GM19455 (cell line): Measurements from ENCODE around the gene CNTNAP4.

Experiments
- ATAC-seq: cut with Tn5 transposase; IDR thresholded peaks from one replicate; pipeline ENCODE4 v1.9.1; 2021; ENCODE audit not compliant: unreplicated experiment

The CNTNAP4 gene

DNA sequence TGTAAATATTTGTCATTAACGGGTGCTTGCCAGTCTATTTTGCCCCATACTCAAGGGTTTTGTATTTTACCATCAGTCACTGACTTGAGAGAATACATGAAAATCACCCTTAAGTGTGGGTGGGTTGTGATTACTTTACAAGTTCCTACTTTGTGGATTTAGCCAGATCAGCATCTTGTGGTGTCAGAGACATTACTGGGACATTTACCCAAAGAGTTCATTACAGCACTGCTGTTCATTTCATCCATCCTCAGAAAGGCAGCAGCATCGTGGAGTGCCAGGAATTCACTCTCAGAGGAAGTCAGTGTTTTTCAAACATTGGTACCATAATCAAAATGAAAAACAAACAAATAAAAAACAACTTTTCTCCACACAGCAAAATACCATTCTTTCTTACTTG lies 110.8 kb downstream of the CNTNAP4 start:
- ATAC-seq, result no peak

DNA sequence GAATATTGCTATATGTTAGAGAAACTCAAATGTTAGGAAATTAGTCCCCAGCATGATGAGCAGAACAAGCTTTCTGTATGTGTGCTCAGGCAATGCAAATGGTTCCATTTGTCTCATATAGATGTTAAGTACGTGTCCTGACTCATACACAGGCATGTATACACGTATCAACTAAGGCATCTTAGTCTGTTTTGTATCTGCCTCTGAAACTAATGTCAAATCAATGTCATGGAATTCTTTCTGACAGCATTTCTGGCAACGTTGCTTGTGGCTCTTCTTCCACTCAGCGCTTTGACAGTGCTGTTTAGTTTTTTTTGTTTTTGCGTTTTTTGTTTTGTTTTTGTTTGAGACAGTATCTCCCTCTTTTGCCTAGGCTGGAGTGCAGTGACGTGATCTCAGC lies 111.9 kb downstream of the CNTNAP4 start:
- no peak for ATAC-seq

DNA sequence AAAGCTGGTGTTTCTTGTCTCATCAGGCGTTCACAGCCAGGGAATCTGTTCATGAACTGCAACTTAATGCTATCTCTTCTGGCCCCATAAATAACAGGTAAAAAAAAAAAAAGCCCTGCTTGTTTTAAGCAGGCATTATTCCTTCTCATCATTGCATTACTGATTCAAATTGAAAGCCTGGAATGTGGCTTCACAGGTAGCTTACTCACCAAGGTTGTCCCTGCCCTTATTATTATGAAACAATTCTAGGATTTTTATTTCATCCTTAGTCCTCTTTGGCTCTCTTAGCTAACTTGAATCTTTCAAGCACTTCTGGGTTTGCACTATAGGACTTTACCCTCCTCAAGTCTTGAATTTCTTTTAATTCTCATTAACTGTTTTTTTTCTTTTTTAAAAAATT lies 113.3 kb downstream of the CNTNAP4 start:
- no peak for ATAC-seq

DNA sequence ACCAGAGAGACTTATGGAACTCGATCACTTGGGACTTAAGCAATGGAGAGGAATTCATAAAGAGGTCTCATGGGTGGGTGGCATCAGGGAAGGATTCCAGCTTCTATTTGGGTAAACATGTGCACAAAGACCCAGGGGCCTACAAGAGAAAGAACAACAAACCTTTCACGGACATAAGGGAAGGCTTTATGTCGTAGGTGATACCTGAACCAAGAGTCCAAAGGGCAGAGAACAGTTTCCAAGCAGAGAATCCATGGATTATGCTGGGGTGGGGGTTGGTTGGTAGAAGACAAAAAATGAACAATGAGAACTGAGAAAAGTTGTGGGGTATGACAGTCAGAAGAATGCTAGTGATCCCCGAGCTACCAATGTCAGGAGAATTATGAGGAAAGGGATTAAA lies 119.8 kb downstream of the CNTNAP4 start:
- ATAC-seq, result no peak

DNA sequence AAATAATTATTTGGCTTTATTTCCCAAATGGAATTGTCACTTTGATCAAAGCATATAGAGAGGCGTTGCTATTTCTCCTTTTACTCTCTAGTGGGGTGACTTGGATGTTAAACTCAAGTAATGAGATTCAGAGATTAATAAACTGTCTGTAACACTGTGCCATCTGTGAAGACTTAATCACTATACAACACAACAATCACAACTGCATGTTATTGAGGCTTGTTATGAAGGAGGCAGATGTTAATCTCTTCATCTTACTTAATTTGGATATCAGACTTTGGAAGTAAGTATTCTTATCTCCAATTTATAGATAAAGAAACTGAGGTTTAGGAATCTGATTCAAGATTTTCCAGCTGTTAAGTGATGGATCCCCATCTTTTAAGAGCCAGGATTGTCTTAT lies 132.5 kb downstream of the CNTNAP4 start:
- no peak for ATAC-seq

DNA sequence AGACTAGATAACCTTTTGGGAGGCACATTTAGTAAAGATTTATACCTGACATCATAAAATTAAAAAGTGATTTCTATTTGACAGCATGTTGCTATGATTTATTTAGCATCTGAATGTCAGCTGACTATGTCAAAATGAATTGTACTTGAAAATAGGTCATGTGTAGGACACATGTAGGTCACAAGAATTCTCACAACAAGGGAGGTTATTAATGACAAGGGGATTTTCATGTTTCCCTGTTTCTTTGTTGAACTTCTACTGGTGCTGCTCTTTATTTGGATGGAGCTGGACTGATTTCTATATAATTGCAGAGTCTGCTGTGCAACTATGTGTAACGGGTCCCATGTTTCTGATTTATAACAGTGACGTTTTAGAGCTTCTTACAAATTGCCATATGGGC lies 144.4 kb downstream of the CNTNAP4 start:
- no peak for ATAC-seq

DNA sequence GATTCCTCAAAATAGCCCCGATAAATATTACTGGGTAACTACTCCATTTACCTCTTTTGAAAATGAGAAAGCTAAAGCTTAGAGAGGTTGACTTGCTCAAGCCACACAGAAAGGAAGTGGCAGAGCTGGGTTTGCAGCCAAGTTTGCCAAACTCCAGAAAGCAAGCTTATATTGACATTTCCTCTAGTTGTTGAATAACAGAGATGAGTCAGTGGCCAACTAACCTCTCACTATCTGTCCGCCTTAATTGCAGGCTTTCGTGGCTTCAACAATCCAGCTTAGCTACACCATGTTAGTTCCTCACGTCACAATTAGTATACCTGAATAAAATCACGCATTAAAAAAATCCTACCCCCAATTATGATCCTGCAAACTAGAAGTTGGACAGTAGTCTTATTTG lies 151.7 kb downstream of the CNTNAP4 start:
- no peak for ATAC-seq

DNA sequence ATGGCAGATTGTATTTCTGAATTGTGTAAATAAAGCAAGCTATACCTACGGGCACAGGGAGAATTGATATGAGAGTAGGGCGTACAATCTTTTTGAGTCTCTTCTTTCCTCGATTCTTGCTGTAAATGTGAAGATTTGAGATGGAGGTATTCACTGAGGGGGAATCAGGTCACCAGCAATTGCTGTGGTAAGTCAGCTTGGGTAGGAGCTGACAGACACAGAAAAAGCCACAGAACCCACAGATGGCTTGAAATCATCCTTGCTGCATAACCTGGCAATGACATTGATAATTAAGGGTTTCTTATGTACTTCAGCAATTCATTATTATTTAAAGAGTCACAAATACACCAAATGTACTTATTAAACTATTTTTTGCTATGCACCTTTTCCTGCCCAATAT lies 164.2 kb downstream of the CNTNAP4 start:
- no peak for ATAC-seq

DNA sequence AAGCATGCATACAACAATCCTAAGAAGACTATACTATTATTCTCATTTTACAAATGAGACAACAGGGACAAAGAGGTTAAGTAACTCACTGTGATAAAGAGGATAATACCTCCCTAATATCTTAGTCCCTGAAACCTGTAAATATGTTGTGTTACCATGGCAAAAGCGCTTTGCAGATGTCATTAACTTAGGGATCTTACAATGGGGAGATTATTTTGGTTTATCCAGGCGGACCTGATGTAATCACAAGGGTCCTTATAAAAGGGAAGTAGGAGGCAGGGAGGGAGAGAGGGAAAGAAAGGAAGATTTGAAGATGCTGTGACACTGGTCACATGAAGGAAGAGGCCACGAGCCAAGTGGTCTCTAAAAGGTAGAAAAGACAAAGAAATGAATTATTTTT lies 164.7 kb downstream of the CNTNAP4 start:
- ATAC-seq, result no peak

DNA sequence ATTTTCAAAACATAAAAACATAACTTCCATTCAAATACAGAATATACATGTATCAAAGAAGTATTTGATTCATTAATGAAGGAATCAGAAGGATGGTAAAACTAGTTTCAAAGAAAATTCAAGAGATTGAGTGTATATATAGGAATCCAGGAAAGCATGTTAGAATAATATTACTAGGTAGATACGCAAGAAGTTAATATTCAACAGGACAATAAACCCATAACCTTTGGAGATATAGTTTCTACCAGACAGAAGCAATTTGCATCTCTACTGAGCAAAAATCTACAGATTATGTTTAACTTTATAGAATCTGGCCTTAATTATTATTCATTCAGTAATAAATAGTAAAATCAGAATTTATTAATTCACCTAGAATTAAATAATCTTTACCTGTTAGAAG lies 166.8 kb downstream of the CNTNAP4 start:
- ATAC-seq, result no peak

DNA sequence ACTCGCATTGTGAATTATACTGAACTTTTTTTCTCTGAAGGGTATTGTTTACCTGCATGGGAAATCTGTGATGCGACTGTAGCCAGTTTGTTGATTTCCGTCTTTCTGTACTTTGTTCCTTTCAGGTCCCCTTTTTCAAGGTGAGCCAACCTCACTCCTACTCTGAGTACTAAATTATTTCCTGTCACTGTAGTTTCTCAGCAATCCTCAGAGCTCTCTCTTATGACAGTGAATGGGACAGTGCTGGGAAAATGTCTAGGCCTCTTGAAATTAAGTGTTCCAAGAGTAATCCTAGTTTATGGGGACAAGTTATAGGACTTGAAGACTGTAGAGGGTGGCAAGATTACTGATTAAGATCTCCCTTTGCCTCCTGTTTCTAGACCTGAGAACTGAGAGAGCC lies 167.6 kb downstream of the CNTNAP4 start:
- no peak for ATAC-seq

DNA sequence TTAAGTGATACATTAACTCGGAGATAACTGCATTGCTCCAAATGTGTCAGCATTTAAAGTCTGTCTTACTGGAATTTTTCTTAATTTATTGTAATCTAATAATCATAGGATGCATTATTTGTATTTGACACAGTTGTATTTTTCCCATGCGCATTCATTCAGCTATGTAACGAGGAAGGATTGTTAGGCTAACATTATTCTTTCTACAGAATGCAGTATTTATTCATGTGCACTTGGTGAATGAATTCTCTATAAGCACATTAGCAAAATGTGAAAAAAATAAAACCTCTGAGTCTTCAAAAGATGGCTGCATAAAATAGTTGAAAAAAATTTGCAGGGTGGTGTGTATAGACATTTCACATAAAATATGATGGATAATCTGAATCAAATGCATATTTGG lies 168.6 kb downstream of the CNTNAP4 start:
- no peak for ATAC-seq

DNA sequence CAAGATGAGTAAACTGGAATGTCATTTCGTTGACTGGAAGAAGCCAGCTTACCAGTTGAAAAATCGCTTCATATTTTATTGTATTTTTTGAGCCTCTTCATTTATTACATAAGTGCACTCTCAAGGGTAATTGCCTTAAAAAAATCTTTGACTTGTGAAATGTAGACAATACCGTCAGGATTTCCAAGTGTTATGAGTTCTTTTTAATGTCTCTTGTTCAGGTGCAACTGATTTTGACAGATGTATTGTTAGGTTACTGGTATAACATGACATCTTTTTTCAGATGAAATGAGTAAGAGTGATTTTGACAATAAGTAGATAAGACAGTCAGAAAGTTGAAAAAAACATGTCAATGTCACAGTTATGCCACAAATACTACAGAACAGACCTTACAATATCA lies 169.1 kb downstream of the CNTNAP4 start:
- ATAC-seq, result no peak

DNA sequence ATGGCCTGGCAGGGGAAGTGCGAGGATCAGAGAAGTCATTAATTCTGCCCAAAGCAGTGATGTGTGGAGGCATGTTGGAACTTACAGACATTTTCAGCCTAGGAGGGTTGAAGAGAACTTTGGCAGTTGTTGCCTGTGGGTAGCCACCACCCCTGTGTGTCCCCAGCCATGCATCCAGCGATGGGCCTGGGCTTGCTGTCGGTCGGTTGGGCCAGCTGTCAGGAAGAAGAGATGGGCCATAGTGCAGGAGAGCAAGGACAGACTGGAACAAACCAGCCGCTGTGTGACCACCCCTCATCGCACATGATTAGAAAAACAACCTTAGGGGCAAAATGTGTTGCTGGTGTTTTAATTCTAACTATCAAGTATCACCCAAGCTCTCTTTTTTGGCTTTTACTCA lies 173.7 kb downstream of the CNTNAP4 start:
- no peak for ATAC-seq

DNA sequence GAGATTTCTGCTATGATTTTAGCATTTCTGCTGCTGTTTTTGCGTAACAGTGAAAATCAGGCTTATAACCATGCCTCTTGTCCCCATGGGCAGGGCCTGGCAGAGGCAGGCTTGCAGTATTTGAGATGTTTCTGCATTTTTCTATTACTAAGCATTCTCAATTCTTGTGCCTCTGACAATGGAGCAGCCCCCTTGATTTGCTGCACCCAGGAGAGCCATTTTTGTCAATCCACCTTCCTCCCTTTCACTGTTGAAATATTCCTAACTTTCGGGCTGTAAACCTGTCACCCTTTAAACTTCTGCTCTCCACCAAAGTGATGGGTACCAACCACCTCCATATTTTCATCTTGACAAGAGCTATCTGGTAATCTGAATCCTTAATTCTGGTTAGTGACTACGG lies 178.1 kb downstream of the CNTNAP4 start:
- ATAC-seq, result no peak

DNA sequence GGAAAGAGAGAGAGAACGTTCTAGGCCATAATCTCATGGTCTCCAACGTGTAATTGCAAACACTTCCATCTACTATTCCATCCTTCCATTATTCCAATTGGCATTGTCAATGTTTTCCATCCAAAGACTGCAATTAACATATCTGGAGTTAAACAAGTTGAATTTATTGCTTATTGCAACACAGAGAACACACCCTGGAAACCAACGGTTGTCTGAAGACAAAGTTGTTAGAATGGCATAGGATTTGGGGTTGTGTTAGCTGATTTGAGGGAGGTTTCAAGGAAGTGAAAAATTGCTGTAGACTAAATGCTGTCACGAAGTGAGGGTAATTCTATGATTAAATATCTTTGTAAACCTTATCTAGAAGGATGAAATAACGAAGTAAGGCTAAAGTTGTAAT lies 178.8 kb downstream of the CNTNAP4 start:
- ATAC-seq, result no peak

DNA sequence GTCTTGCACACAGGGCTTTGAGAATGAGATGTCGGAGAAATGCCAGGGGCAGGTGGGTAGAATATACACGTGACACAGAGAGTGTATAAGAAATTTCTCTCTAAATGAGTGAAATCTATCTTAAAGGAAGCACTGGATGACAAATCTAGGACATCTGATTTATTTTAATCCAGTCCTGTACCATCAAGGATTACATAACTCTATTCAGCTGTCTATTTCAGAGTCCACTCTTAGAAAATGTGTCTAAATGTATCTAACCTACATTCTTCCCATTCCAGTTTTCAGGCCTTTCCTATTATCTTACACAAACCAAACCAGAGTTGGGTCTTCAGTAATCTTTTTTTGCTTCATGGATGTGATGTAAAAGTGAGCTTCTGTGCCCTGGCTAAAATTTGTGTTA lies 181.9 kb downstream of the CNTNAP4 start:
- no peak for ATAC-seq

DNA sequence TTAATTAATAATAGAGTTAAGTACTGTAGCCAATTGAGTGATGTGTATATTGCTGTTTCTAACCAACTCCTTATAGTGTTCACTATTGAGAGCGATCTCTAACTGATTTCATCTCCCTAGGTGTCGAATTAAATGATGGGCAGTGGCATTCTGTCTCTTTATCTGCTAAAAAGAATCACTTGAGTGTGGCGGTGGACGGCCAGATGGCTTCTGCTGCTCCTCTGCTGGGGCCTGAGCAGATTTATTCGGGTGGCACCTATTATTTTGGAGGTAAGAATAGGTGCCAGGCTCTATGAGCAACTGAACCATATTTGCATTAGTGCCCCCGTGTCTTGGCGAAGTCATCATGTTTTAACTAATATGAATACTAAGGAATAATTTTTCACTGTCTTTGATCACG lies 184.6 kb downstream of the CNTNAP4 start:
- ATAC-seq, result no peak

DNA sequence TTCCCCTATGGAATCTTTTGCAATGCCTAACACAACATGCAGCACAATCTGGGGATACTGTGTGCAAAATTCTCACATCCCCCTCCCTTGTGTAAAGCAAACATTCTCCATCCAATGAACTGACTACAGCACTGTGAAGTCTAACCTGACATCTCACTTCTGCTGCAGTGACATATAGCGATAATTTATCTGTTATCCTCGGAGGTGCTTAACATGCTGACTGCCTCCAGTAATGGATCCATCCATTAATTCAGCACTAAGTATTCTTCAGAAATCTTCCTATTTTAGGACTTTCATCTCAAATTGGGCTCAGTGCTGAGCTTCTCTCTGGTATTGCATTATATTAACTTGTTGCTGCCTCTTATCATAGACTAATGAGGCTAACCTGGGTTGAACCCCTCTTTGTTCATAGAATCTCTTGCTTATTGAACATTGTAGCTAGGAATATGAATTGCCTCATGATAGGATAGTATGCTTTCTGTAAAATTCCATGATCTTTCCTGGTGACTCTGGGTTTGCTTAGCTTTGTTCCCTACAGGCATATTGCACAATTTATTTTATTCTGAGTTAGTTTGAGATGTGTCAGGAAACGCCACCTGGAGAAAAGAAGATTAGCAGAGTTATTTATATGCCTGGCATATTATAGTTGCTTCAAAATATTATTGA lies 187.9 kb downstream of the CNTNAP4 start:
- ATAC-seq, result no peak

DNA sequence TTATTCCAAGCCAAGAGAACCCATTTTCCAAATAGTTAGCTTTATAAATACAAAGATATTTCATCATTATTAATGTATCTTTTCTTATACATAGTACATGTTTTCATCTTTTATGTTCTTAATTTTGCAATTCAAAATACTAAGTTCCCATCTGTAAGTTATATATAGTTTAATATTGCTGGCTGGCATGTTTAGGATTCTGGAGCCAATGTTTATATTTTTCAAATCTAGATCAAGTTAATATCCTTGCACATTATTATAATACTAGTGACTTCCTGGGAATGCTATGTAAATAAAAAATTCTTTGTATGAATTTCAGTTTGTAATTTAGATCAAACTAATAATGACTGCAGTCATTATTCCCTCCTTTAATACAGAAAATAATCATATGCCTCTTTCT lies 189.7 kb downstream of the CNTNAP4 start:
- no peak for ATAC-seq

DNA sequence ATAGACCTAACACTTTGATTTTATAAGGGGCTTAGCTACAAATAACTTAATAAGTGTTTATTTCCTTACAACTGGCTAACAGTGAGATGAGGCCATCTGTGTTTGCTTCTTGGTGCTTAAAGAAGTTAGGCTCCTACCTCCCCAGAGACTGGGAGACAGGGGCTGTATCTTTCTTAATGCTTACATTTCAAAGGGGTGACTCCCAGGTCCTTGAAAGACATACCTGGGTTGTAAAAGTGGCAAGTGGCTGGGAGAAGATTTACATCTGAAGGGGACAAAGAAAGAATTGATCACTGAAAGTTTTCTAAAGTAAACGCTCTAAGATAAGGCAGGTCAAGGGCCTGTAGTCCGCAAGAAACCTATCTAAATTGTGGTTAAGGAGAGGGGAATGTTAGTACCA lies 196.8 kb downstream of the CNTNAP4 start:
- no peak for ATAC-seq

DNA sequence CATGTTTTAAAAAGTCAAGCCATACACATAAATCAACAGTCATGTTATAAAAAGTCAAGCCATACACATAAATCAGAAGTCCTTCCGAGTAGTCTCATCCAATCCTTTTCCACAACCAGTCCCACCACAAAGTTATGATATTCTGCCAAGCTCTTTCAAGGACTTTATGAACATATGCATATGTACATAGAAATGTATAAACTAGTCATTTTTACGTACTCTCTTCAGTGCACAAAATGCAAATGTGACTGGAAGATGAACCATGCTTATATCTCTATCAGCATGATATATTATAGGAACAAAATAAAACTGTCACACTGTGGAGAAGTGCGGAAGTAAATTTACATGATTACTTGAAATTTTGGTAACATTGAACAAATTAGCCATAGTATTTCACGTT lies 200.9 kb downstream of the CNTNAP4 start:
- no peak for ATAC-seq

DNA sequence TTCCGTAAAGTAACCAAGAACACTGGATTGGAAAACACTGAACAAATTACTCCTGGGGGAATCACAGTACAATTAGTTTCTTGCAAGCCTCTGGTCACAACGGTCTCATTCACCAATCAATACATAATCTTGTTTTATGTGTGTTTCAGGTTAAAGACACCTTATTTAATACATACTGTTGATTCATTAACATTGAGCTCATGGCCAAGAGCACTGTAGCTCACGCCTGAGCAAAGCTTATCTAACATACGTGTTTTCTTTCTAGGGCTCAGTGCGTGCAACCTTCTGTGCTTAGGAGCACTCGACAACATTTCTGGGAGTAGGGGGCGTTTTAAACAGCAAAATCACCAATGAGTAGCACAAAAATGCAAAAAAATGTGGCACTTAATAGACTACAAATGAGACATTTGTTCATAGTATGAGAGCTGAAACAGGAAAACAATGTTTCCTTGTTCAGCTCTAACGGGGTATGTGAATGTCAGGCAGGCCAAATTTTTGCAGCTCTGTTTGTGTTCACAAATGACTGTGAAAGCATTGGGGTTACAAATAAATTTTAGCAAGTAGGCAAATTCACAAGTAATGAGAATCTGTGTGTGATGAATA lies 206.2 kb downstream of the CNTNAP4 start:
- ATAC-seq, result no peak
